Measurements from ENCODE around the gene BCL2L11. TPM values are rescaled to one million over a fixed set of nuclear protein-coding genes. Genes with fewer than 3 reads are reported as not detected.

The BCL2L11 gene
- total and polyA plus RNA-seq, 2 experiments from 2014 or later: 9.1 to 32.9 TPM

DNA sequence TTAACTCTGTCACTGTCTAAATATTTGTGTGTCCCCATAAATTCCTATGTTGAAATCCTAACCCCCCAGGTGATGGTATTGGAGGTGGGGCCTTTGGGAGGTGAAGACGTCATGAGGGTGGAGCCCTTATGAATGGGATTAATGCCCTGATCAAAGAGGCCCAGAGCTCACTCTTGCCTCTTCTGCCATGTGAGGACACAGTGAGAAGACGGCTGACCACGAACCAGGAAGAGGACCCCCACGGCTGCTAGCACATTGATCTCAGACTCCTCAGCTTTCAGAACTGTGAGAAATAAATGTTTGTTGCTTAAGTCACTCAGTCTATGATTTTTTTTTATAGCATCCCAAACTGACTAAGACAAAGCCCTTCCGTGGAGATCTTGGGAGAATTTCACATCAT lies 71.2 kb downstream of the BCL2L11 start:
- no peaks in the 10 kb centered on the region for H3K36me3 ChIP-seq
- no peak overlapping the region for H3K4me3 ChIP-seq
- TF ChIP-seq, protein P1, sequence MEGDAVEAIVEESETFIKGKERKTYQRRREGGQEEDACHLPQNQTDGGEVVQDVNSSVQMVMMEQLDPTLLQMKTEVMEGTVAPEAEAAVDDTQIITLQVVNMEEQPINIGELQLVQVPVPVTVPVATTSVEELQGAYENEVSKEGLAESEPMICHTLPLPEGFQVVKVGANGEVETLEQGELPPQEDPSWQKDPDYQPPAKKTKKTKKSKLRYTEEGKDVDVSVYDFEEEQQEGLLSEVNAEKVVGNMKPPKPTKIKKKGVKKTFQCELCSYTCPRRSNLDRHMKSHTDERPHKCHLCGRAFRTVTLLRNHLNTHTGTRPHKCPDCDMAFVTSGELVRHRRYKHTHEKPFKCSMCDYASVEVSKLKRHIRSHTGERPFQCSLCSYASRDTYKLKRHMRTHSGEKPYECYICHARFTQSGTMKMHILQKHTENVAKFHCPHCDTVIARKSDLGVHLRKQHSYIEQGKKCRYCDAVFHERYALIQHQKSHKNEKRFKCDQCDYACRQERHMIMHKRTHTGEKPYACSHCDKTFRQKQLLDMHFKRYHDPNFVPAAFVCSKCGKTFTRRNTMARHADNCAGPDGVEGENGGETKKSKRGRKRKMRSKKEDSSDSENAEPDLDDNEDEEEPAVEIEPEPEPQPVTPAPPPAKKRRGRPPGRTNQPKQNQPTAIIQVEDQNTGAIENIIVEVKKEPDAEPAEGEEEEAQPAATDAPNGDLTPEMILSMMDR (IDR thresholded peaks at IDR 0.05; ENCODE audit: low read depth, low read length): no peak
- DNase-seq (ENCODE audit: low read depth in 1 of 2, low spot score in 1 of 2): no peak
- H3K27ac ChIP-seq: no peak overlapping the region
- no peaks in the 10 kb centered on the region for H3K9me3 ChIP-seq (ENCODE audit: low read depth)
- no peaks in the 10 kb centered on the region for H3K4me1 ChIP-seq (ENCODE audit: low read depth)
- no peaks in the 10 kb centered on the region for H3K27me3 ChIP-seq

- Histone ChIP-seq H3K36me3 (no peaks in the 10 kb centered on the region), H3K27me3 (no peaks in the 10 kb centered on the region), H3K9me3 (ENCODE audit: low read depth) (no peaks in the 10 kb centered on the region), H3K4me1 (ENCODE audit: low read depth) (no peaks in the 10 kb centered on the region), H3K4me3 (no peak overlapping the region), H3K27ac (no peak overlapping the region)
- TF ChIP-seq, protein P1 (IDR thresholded peaks at IDR 0.05; ENCODE audit: low read depth, low read length): no peak
- no peak for DNase-seq (ENCODE audit: low read depth in 1 of 2, low spot score in 1 of 2)
These were observed 72.2 kb downstream of the BCL2L11 start for GRCh38 chr2:111192776-111193368.

GRCh38 chr2:111194835-111195621 lies 74.3 kb downstream of the BCL2L11 start:
- H3K27ac ChIP-seq: no peak overlapping the region
- H3K4me3 ChIP-seq: no peak overlapping the region
- no peak for DNase-seq (ENCODE audit: low read depth in 1 of 2, low spot score in 1 of 2)
- no peaks in the 10 kb centered on the region for H3K36me3 ChIP-seq
- no peaks in the 10 kb centered on the region for H3K9me3 ChIP-seq (ENCODE audit: low read depth)
- H3K4me1 ChIP-seq (ENCODE audit: low read depth): no peaks in the 10 kb centered on the region
- TF ChIP-seq, protein P1 (IDR thresholded peaks at IDR 0.05; ENCODE audit: low read depth, low read length): no peak
- no peaks in the 10 kb centered on the region for H3K27me3 ChIP-seq

DNA sequence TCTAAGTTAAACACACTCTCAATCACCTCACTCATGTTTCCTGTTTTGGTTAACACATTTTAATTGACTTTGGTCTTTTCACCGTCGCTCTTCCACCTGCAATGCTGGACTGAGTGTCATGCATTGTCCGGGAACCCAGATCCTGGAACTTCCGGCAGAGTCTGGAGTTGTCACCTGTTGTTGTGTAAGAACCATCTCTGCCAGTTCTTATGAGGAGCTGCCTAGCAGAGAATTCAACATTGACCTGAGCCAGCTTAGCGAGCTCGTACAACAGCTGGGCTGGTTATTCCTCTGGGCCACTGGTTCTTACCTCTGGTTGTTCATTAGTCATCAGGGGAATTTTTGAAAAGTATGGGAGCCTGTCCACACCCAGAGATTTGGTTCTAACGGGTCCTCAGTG lies 75.7 kb downstream of the BCL2L11 start:
- DNase-seq (ENCODE audit: low read depth in 1 of 2, low spot score in 1 of 2): no peak

DNA sequence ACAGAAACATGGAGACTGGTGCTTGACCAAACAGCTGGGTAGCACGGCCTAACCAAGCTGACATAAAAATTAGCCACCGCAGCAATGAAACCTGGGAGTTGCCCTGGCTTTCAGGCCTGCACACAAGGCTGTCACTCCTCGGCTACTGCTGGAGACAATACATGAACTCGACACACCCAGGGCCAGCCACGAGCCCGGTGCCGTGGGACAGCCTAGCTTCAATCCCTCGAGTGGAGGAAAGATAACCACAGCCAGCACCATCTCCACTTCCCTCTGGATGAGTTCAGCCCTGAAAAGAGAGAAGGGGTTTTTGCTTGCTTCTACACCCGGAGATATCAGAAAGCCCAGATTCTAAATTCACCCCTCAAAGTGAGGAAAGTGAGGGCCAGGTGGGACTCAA lies 78.0 kb downstream of the BCL2L11 start:
- Histone ChIP-seq H3K4me3 (no peak overlapping the region), H3K27me3 (no peaks in the 10 kb centered on the region), H3K9me3 (ENCODE audit: low read depth) (no peaks in the 10 kb centered on the region), H3K27ac (no peak overlapping the region), H3K4me1 (ENCODE audit: low read depth) (no peaks in the 10 kb centered on the region), H3K36me3 (no peaks in the 10 kb centered on the region)
- no peak for DNase-seq (ENCODE audit: low read depth in 1 of 2, low spot score in 1 of 2)
- TF ChIP-seq, protein P1 (IDR thresholded peaks at IDR 0.05; ENCODE audit: low read depth, low read length): no peak

More for the DNA sequence above, 75.7 kb downstream of the BCL2L11 start:
- Histone ChIP-seq H3K27me3 (no peaks in the 10 kb centered on the region), H3K4me1 (ENCODE audit: low read depth) (no peaks in the 10 kb centered on the region), H3K9me3 (ENCODE audit: low read depth) (no peaks in the 10 kb centered on the region), H3K4me3 (no peak overlapping the region), H3K27ac (no peak overlapping the region), H3K36me3 (no peaks in the 10 kb centered on the region)
- TF ChIP-seq, protein P1 (IDR thresholded peaks at IDR 0.05; ENCODE audit: low read depth, low read length): no peak

All from cardiac muscle cell (in vitro differentiated cells and primary cell).